Activated T-cell treated with anti-CD3 and anti-CD28 coated beads, Interleukin-2, amount 50 U/mL, for 72 hours (primary cell): ENCODE data around the gene PAQR4. TPM values are rescaled to one million over a fixed set of nuclear protein-coding genes. Genes with fewer than 3 reads are reported as not detected.

ENCODE experiments used
- ATAC-seq, 2 donors: fragments of 150-1000 bp; cut with Tn5 transposase; replicated peaks in 1 of 2; 2 replicates each; pipeline ENCODE4 v1.10.0; 2021; ENCODE audit warnings: moderate library complexity in 2 of 2, mild to moderate bottlenecking in 1 of 2
- DNase-seq, 2 donors: peaks; one replicate each; pipeline ENCODE4 v3.0.0; 2021 to 2022; ENCODE audit warnings: mixed read lengths in 1 of 2
- H3K27ac Mint-ChIP-seq: one replicate; pipeline ENCODE4 v1.8.0; 2022; ENCODE audit warnings: mild to moderate bottlenecking, moderate library complexity, mixed read lengths
- H3K27me3 Mint-ChIP-seq: one replicate; pipeline ENCODE4 v1.8.0; 2022; ENCODE audit warnings: low read depth, mixed read lengths
- H3K36me3 Mint-ChIP-seq, 2 donors: one replicate each; pipeline ENCODE4 v1.8.0; 2022; ENCODE audit warnings: mixed read lengths in 2 of 2, mild to moderate bottlenecking in 1 of 2; ENCODE audit not compliant: insufficient read depth in 2 of 2
- H3K4me1 Mint-ChIP-seq: one replicate; pipeline ENCODE4 v1.8.0; 2022; ENCODE audit warnings: low read depth, mixed read lengths
- H3K4me3 Mint-ChIP-seq, 2 donors: one replicate each; pipeline ENCODE4 v1.8.0; 2022; ENCODE audit warnings: mild to moderate bottlenecking in 2 of 2, mixed read lengths in 2 of 2, moderate library complexity in 2 of 2
- H3K9me3 Mint-ChIP-seq, 2 donors: one replicate each; pipeline ENCODE4 v1.8.0; 2022; ENCODE audit warnings: mixed read lengths in 2 of 2
- total RNA-seq, 2 donors: library from RNA; stranded (reverse); gene quantifications; one replicate each; pipeline ENCODE4 v1.2.3, GENCODE V29; 2022

PAQR4 gene
- total RNA-seq, 2 donors from 2014 or later = 31.9 to 40.0 TPM

GRCh38 chr16:2950353-2950724 lies 18.8 kb upstream of the PAQR4 start:
- Mint-ChIP-seq H3K9me3 (no peaks in the 10 kb centered on the region), H3K4me1 (peaks cover 4% of the 10 kb centered on the region), H3K27me3 (no peaks in the 10 kb centered on the region), H3K4me3 (no peak overlapping the region), H3K36me3 (peaks cover 0 to 1% of the 10 kb centered on the region in 2 donors), H3K27ac (no peak overlapping the region)
- DNase-seq = no peak
- no peak for ATAC-seq

DNA sequence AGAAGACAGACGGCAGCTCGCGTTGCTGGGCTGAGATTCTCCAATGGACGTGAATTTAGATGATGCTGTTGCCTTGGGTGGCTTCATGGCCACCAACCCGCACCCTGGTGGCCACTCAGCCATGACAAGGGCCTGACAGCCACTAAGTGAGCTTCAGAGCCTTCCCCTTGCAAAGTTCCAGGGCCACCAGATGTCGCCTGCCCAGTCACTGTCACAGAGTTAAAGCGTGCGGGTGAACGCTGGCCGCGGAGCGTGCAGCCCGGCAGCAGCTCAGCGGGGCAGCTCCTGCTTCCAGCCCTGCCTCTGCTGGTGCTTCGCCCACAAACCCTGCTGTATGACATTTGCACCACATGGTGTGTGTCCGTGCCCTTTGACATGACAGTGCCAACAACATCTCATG lies 18.4 kb upstream of the PAQR4 start:
- DNase-seq = no peak
- Mint-ChIP-seq H3K9me3 (no peaks in the 10 kb centered on the region), H3K27ac (no peak overlapping the region), H3K36me3 (peaks cover 0 to 1% of the 10 kb centered on the region in 2 donors), H3K4me1 (peaks cover 4% of the 10 kb centered on the region), H3K4me3 (no peak overlapping the region), H3K27me3 (no peaks in the 10 kb centered on the region)
- peak in 1 of 2 donors; percentile 12 for ATAC-seq

DNA sequence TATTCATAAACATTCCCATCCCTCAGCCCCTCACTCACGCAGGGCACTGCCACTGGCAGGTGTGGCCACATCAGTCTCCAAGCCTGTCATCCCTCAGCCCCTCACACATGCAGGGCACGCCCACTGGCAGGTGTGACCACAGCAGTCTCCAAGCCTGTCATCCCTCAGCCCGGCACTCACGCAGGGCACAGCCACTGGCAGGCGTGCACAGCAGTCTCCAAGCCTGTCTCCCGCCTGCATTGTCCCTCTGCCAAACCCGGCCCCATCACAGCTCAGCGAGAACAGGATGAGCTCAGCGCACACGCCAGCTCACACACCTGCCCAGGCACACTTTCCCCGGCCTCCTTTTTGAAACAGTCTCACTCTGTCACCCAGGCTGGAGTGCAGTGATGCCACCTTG lies 16.5 kb upstream of the PAQR4 start:
- no peak for ATAC-seq
- no peak overlapping the region for H3K4me3 Mint-ChIP-seq
- H3K27me3 Mint-ChIP-seq = no peaks in the 10 kb centered on the region
- peaks cover 0 to 1% of the 10 kb centered on the region in 2 donors for H3K36me3 Mint-ChIP-seq
- H3K4me1 Mint-ChIP-seq = peaks cover 4% of the 10 kb centered on the region
- H3K27ac Mint-ChIP-seq = no peak overlapping the region
- DNase-seq = no peak
- H3K9me3 Mint-ChIP-seq = no peaks in the 10 kb centered on the region

DNA sequence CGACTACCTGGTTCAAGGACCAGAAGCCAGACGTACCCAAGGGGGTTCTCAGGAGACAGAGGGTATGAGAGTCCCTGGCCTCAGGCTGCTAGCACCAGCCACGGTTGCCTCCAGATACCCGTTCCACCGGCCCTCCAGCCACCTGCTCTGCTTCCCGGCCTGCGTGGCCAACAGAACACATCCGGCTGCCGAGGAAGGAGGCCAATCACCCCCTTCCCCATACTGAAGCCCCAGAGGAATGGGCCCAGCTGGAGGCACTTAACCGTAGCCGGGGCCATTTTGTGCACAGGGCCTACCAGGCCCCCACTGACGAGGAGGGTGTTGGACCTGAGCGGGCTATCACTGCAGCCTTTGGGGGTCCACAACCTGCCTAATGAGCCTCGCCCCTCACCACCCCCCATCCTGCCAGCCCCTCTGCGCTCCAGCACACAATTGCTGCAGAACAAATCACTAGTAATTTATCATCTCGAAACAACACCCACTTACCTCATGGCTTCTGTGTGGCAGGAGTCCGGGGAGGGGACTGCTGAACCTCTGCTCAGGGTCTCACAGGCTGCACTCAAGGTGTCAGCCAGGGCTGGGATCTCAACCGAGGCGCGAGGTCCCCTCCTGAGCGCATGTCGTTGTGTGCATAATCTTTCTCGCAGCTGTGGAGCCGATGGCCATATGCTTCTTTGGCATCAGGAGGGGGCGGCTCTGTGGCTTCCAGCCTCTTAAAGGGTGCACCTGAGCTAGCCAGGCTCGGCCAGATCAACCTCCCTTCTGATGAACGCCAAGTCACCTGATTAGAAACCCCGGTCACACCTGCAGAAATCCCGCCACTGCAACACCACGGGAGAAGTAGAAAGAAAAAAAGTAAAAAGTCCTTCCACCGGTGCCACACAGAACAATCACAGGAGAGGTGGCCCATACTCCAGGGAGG lies 15.2 kb upstream of the PAQR4 start:
- Mint-ChIP-seq H3K36me3 (no peaks in the 10 kb centered on the region), H3K9me3 (no peaks in the 10 kb centered on the region), H3K27ac (no peak overlapping the region), H3K27me3 (no peaks in the 10 kb centered on the region), H3K4me1 (no peaks in the 10 kb centered on the region), H3K4me3 (no peak overlapping the region)
- DNase-seq = no peak
- no peak for ATAC-seq

DNA sequence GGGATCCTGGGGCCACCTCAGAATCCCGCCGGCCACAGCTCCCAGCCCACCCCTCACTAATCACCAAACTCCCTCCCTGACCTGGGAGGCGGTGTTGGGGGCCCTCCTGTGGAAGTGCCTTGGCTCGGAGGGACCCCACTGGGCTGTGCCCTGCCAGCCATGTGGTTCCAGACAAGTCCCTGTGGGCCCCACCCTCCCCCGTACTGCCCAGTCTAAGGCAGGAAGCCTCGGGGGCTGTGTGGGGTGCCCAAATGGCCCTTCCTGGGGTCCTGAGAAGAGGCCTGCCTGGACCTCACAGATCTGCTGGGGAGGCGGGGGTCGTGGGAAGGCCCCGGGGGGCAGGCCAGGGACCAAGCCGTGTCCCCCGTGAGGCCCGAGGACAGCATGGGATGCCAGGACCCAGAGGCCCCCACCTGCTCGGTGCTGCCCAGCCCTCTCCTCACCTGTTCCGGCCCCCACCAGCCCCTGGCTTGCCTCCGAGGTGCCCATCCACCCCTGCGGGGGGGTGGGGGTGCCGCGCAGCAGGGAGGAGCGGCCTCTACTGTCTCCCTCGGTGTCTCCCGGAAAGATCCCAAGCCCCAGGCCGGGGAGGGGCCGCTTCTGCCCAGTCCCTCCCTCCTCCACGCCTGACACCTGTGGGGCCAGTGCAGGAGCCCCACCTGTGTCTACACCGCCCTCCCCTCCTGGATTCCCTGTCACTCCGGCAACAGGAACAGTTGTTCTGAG lies 14.3 kb upstream of the PAQR4 start:
- ATAC-seq (no peak), DNase-seq (no peak)
- Mint-ChIP-seq H3K4me3 (no peak overlapping the region), H3K9me3 (no peaks in the 10 kb centered on the region), H3K27ac (no peak overlapping the region), H3K36me3 (no peaks in the 10 kb centered on the region), H3K4me1 (no peaks in the 10 kb centered on the region), H3K27me3 (peaks cover 1% of the 10 kb centered on the region)

GRCh38 chr16:2955438-2955778 lies 13.7 kb upstream of the PAQR4 start:
- peaks cover 6% of the 10 kb centered on the region for H3K27me3 Mint-ChIP-seq
- no peak overlapping the region for H3K4me3 Mint-ChIP-seq
- H3K27ac Mint-ChIP-seq = no peak overlapping the region
- no peaks in the 10 kb centered on the region for H3K9me3 Mint-ChIP-seq
- no peaks in the 10 kb centered on the region for H3K36me3 Mint-ChIP-seq
- no peak for DNase-seq
- no peak for ATAC-seq
- H3K4me1 Mint-ChIP-seq = no peaks in the 10 kb centered on the region

DNA sequence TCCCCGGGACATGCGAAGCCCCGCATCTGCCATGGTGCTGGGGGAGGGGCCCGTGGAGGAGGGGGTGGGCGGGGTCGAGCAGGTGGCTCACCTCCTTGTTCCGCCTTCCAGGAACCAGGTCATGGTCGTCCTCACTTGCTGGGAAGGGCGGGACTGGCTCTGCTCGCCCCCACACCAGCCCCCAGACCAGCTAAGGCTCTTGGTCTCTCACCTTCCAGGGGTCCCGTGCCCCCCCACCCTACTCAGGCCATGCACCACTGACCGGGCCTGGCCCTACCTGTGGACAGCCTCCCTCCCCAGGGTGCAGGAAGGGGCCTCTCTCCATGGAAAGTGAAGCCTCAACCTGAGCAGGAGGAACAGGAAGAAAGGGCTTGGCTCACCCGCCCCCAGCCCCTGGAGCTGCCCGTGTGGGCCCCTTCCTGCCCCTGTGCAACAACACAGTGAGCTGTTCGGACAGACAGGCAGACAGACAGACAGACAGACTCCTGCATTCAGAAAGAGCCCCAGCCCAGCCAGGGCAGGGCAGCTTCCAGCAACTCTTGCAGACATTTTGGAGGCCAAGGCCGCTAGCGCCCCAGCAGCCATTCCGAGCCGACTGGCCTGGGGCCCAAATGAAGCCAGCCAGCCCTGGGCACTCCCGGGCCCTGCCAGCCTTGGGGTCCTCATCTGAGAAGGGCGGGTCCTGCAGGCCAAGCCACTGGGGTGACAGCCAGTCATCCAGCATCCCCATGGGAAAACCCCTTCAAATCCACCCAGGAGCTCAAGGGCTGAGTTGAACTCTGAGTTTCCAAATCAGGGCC lies 13.2 kb upstream of the PAQR4 start:
- H3K4me1 Mint-ChIP-seq = no peaks in the 10 kb centered on the region
- no peak overlapping the region for H3K4me3 Mint-ChIP-seq
- no peak for DNase-seq
- H3K27me3 Mint-ChIP-seq = peaks cover 6% of the 10 kb centered on the region
- H3K27ac Mint-ChIP-seq = no peak overlapping the region
- no peaks in the 10 kb centered on the region for H3K9me3 Mint-ChIP-seq
- peak in 1 of 2 donors; percentile 25 for ATAC-seq
- H3K36me3 Mint-ChIP-seq = no peaks in the 10 kb centered on the region

DNA sequence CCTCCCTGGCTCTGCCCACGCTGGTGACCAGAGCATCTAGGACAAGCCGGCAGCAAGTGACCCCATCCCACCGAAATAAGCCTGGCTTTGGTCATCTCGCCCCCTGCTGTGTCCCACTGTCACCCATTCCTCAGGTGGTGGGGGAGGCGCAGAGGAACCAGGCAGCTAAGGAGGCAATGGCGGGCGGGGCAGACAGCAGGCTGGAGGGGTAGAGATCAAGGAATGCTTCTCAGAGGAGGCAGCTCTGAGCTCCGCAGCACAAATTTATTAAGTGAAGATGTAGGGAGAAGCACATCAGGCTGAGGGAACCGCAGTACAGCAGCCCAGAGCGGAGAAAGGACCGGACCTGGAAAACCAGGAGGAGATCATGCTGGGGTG lies 12.6 kb upstream of the PAQR4 start:
- Mint-ChIP-seq H3K9me3 (no peaks in the 10 kb centered on the region), H3K27ac (no peak overlapping the region), H3K27me3 (peaks cover 6% of the 10 kb centered on the region), H3K4me3 (no peak overlapping the region), H3K4me1 (no peaks in the 10 kb centered on the region), H3K36me3 (no peaks in the 10 kb centered on the region)
- ATAC-seq = no peak
- DNase-seq = no peak

- Mint-ChIP-seq H3K4me1 (peaks cover 8% of the 10 kb centered on the region), H3K9me3 (no peaks in the 10 kb centered on the region), H3K4me3 (no peak overlapping the region), H3K27ac (no peak overlapping the region), H3K27me3 (peaks cover 16% of the 10 kb centered on the region), H3K36me3 (no peaks in the 10 kb centered on the region)
- DNase-seq (no peak), ATAC-seq (no peak)
Measured at GRCh38 chr16:2959206-2959605, 9.9 kb upstream of the PAQR4 start.

GRCh38 chr16:2960183-2961010 lies 8.8 kb upstream of the PAQR4 start:
- H3K9me3 Mint-ChIP-seq = no peaks in the 10 kb centered on the region
- no peak overlapping the region for H3K4me3 Mint-ChIP-seq
- ATAC-seq (no peak), DNase-seq (no peak)
- H3K4me1 Mint-ChIP-seq = peaks cover 11% of the 10 kb centered on the region
- no peak overlapping the region for H3K27ac Mint-ChIP-seq
- no peaks in the 10 kb centered on the region for H3K36me3 Mint-ChIP-seq
- peaks cover 21% of the 10 kb centered on the region for H3K27me3 Mint-ChIP-seq

DNA sequence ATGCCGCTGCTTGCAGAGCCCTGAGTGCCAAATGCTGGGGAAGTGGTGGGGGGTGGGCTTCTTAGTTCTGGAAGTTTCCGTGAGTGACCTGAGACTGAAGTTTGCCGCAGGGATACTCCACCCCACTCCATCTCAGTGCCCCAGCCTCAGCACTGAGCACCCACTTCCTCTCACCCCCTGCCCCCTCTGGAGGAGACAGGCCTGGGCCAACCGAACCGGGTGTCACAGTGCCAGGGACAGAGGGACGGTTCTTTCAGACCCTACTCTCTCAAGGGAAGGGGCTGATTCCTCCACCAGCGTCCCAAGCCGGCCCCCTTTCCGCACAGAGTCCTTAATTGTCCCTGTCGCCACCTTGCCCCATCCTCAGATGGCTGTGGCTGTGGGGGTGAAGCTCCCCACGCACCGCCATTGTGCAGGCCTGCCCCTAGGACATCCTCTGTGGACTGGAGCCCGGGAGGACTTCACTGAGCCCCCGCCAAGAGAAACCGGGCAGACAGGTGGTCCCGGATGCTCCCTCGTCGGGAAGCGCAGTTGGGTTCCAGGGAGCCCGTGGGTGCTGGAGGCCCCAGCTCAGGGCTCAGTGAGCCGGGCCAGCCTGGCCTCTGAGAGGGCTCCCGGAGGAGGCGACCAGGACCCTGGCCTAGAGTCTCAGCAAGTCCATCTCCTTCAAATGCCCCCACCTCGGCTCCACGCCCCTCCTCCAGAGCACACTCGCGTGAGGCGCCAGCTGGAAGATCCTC lies 6.6 kb upstream of the PAQR4 start:
- ATAC-seq = no peak
- DNase-seq = no peak
- Mint-ChIP-seq H3K9me3 (no peaks in the 10 kb centered on the region), H3K4me1 (peaks cover 11% of the 10 kb centered on the region), H3K27me3 (peaks cover 27% of the 10 kb centered on the region), H3K36me3 (no peaks in the 10 kb centered on the region), H3K27ac (no peak overlapping the region), H3K4me3 (peak overlapping the region in 1 of 2 donors; percentile 51)
